Parathyroid adenoma (tissue), 2 donors: Measurements from ENCODE around the gene PIK3R5.

ENCODE experiments used
- H2AFZ ChIP-seq: fragments of 300-600 bp; sonication (generic); one replicate; pipeline ENCODE4 v1.7.0; 2017; ENCODE audit warnings: antibody characterized with exemption, mild to moderate bottlenecking
- H3K27ac ChIP-seq: fragments of 300-600 bp; sonication (generic); one replicate; pipeline ENCODE4 v1.7.0; 2017
- H3K27me3 ChIP-seq: fragments of 300-600 bp; sonication (generic); one replicate; pipeline ENCODE4 v1.7.0; 2017; ENCODE audit warnings: low read length; ENCODE audit not compliant: control insufficient read depth, insufficient read depth
- H3K36me3 ChIP-seq: fragments of 300-600 bp; sonication (generic); one replicate; pipeline ENCODE4 v1.7.0; 2017; ENCODE audit warnings: low read length; ENCODE audit not compliant: control insufficient read depth, insufficient read depth
- H3K4me1 ChIP-seq: fragments of 300-600 bp; sonication (generic); one replicate; pipeline ENCODE4 v1.7.0; 2017; ENCODE audit warnings: control low read depth
- H3K4me2 ChIP-seq: fragments of 300-600 bp; sonication (generic); one replicate; pipeline ENCODE4 v1.7.0; 2017; ENCODE audit warnings: low read length
- H3K4me3 ChIP-seq: fragments of 300-600 bp; sonication (generic); one replicate; pipeline ENCODE4 v1.7.0; 2017; ENCODE audit warnings: low read depth, low read length
- H3K79me2 ChIP-seq: fragments of 300-600 bp; sonication (generic); one replicate; pipeline ENCODE4 v1.7.0; 2017; ENCODE audit warnings: control low read depth
- H3K9ac ChIP-seq: fragments of 300-600 bp; sonication (generic); one replicate; pipeline ENCODE4 v1.7.0; 2017; ENCODE audit warnings: mild to moderate bottlenecking
- H3K9me3 ChIP-seq: fragments of 300-600 bp; sonication (generic); one replicate; pipeline ENCODE4 v1.7.0; 2017; ENCODE audit warnings: low read length; ENCODE audit not compliant: control insufficient read depth
- CTCF ChIP-seq: fragments of 300-600 bp; sonication (generic); IDR thresholded peaks from one replicate; pipeline ENCODE4 v1.7.0; 2017; ENCODE audit warnings: antibody characterized with exemption, mild to moderate bottlenecking
- donor health status: primary hyperparathyroidism.

Gene PIK3R5

DNA sequence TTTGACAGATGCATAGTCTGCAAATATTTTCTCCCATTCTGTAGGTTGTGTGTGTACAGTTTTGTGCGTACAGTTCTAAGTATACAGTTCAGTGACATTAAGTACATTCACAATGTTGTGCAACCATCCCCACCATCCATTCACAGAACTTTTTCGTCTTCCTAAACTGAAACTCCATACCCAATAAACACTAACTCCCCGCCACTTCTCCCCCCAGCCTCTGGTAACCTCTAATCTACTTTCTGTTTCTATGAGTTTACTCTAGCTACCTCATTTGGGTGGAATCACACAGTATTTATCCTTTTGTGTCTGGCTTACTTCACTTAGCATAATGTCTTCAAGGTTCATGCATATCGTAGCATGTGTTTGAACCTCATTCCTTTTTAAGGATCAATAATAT is 14.3 kb downstream of the PIK3R5 start:
- H3K9ac ChIP-seq: no peak overlapping the region
- H3K4me3 ChIP-seq: no peak overlapping the region
- H3K36me3 ChIP-seq: no peaks in the 10 kb centered on the region
- H3K79me2 ChIP-seq: no peaks in the 10 kb centered on the region
- no peak overlapping the region for H2AFZ ChIP-seq
- no peak overlapping the region for H3K4me2 ChIP-seq
- TF ChIP-seq CTCF: no peak
- no peaks in the 10 kb centered on the region for H3K4me1 ChIP-seq
- no peaks in the 10 kb centered on the region for H3K27me3 ChIP-seq
- no peak overlapping the region for H3K27ac ChIP-seq
- H3K9me3 ChIP-seq: no peaks in the 10 kb centered on the region

- Histone ChIP-seq H3K79me2 (no peaks in the 10 kb centered on the region), H2AFZ (no peak overlapping the region), H3K4me2 (no peak overlapping the region), H3K4me3 (no peak overlapping the region), H3K36me3 (no peaks in the 10 kb centered on the region), H3K9me3 (no peaks in the 10 kb centered on the region), H3K4me1 (no peaks in the 10 kb centered on the region), H3K9ac (no peak overlapping the region), H3K27me3 (no peaks in the 10 kb centered on the region), H3K27ac (no peak overlapping the region)
- no peak for TF ChIP-seq CTCF
Measured at GRCh38 chr17:8949061-8949661, 16.3 kb downstream of the PIK3R5 start.

DNA sequence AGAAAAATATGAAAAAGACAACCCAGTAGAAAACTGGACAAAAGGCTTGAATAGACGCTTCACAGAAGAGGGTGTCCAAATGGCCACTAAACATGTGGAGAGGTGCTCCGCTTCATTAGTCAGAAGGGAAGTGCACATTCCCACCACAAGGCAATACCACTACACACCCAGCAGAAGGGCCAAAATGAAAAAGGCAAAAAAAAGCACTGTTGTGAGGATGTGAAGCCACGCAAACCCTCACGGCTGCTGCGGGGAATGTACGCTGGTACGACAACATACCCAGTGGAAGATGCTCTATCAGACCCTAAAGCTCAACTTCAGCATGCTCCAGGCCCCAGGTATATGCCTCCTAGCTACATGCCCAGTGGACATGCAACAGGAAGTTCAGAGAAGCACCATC is 17.0 kb downstream of the PIK3R5 start:
- Histone ChIP-seq H3K4me1 (no peaks in the 10 kb centered on the region), H3K4me3 (no peak overlapping the region), H3K27ac (no peak overlapping the region), H3K36me3 (no peaks in the 10 kb centered on the region), H3K27me3 (no peaks in the 10 kb centered on the region), H3K9ac (no peak overlapping the region), H3K79me2 (no peaks in the 10 kb centered on the region), H3K4me2 (no peak overlapping the region), H2AFZ (no peak overlapping the region), H3K9me3 (no peaks in the 10 kb centered on the region)
- TF ChIP-seq CTCF: no peak

- Histone ChIP-seq H3K9me3 (no peaks in the 10 kb centered on the region), H3K4me2 (no peak overlapping the region), H2AFZ (no peak overlapping the region), H3K4me1 (no peaks in the 10 kb centered on the region), H3K79me2 (no peaks in the 10 kb centered on the region), H3K4me3 (no peak overlapping the region), H3K27ac (no peak overlapping the region), H3K36me3 (no peaks in the 10 kb centered on the region), H3K9ac (no peak overlapping the region), H3K27me3 (no peaks in the 10 kb centered on the region)
- TF ChIP-seq CTCF: no peak
Measured at GRCh38 chr17:8947201-8947600, 18.3 kb downstream of the PIK3R5 start.

- Histone ChIP-seq H3K4me3 (no peak overlapping the region), H3K27me3 (no peaks in the 10 kb centered on the region), H3K27ac (no peak overlapping the region), H3K79me2 (no peaks in the 10 kb centered on the region), H3K36me3 (no peaks in the 10 kb centered on the region), H3K4me2 (no peak overlapping the region), H2AFZ (no peak overlapping the region), H3K9ac (no peak overlapping the region), H3K9me3 (no peaks in the 10 kb centered on the region), H3K4me1 (no peaks in the 10 kb centered on the region)
- no peak for TF ChIP-seq CTCF
Measured at GRCh38 chr17:8946476-8946875, 19.0 kb downstream of the PIK3R5 start.
